PC-9 (cell line): Measurements from ENCODE around the gene GRM7.

Experiments used
- EZH2 ChIP-seq: fragments of 200-600 bp; sonication (generic); IDR thresholded peaks from 2 replicates; pipeline ENCODE4 v1.8.0; 2017; ENCODE audit warnings: antibody characterized with exemption, low read depth
- TF ChIP-seq, protein P1 (sequence below): fragments of 200-600 bp; sonication (generic); conservative IDR thresholded peaks from 2 replicates; pipeline ENCODE4 v1.6.1; 2017; ENCODE audit warnings: mixed run types, antibody characterized with exemption, mild to moderate bottlenecking, moderate library complexity

GRCh38 chr3:7207928-7208327 is 347.0 kb downstream of the GRM7 start:
- TF ChIP-seq, protein P1, sequence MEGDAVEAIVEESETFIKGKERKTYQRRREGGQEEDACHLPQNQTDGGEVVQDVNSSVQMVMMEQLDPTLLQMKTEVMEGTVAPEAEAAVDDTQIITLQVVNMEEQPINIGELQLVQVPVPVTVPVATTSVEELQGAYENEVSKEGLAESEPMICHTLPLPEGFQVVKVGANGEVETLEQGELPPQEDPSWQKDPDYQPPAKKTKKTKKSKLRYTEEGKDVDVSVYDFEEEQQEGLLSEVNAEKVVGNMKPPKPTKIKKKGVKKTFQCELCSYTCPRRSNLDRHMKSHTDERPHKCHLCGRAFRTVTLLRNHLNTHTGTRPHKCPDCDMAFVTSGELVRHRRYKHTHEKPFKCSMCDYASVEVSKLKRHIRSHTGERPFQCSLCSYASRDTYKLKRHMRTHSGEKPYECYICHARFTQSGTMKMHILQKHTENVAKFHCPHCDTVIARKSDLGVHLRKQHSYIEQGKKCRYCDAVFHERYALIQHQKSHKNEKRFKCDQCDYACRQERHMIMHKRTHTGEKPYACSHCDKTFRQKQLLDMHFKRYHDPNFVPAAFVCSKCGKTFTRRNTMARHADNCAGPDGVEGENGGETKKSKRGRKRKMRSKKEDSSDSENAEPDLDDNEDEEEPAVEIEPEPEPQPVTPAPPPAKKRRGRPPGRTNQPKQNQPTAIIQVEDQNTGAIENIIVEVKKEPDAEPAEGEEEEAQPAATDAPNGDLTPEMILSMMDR, result no peak
- no peak for TF ChIP-seq EZH2
